Ishikawa (cell line): ENCODE results near the gene C10orf53.

Experiments
- CEBPB ChIP-seq: IDR thresholded peaks from 2 replicates; pipeline ENCODE4 v1.6.1; 2012
- CREB1 ChIP-seq: IDR thresholded peaks from 2 replicates; pipeline ENCODE4 v1.6.1; 2012; ENCODE audit warnings: low read depth
- EGR1 ChIP-seq: IDR thresholded peaks from 2 replicates; pipeline ENCODE4 v1.6.1; 2012
- EP300 ChIP-seq: IDR thresholded peaks from 2 replicates; pipeline ENCODE4 v1.6.1; 2012; ENCODE audit warnings: borderline replicate concordance
- FOXM1 ChIP-seq: IDR thresholded peaks from 2 replicates; pipeline ENCODE4 v1.6.1; 2012; ENCODE audit warnings: low read depth, borderline replicate concordance
- NFIC ChIP-seq: IDR thresholded peaks from 2 replicates; pipeline ENCODE4 v1.6.1; 2012
- RAD21 ChIP-seq: IDR thresholded peaks from 2 replicates; pipeline ENCODE4 v1.6.1; 2012; ENCODE audit warnings: low read depth
- TAF1 ChIP-seq: IDR thresholded peaks from 2 replicates; pipeline ENCODE4 v1.6.1; 2012; ENCODE audit warnings: low read depth, mild to moderate bottlenecking
- TCF12 ChIP-seq: IDR thresholded peaks from 2 replicates; pipeline ENCODE4 v1.6.1; 2012; ENCODE audit warnings: low read depth
- TEAD4 ChIP-seq: IDR thresholded peaks from 2 replicates; pipeline ENCODE4 v1.6.1; 2012
- YY1 ChIP-seq: IDR thresholded peaks from 2 replicates; pipeline ENCODE4 v1.6.1; 2012; ENCODE audit warnings: low read depth
- ZBTB7A ChIP-seq: IDR thresholded peaks from 2 replicates; pipeline ENCODE4 v1.6.1; 2012; ENCODE audit warnings: low read depth
- TF ChIP-seq, protein P1 (sequence below): IDR thresholded peaks from 2 replicates; pipeline ENCODE4 v1.6.1; 2012
- TF ChIP-seq, protein P2 (sequence below): IDR thresholded peaks from 2 replicates; pipeline ENCODE4 v1.6.1; 2012; ENCODE audit warnings: low read depth, mild to moderate bottlenecking
- TF ChIP-seq, protein P3 (sequence below): IDR thresholded peaks from 2 replicates; pipeline ENCODE4 v1.6.1; 2012

C10orf53 gene

DNA sequence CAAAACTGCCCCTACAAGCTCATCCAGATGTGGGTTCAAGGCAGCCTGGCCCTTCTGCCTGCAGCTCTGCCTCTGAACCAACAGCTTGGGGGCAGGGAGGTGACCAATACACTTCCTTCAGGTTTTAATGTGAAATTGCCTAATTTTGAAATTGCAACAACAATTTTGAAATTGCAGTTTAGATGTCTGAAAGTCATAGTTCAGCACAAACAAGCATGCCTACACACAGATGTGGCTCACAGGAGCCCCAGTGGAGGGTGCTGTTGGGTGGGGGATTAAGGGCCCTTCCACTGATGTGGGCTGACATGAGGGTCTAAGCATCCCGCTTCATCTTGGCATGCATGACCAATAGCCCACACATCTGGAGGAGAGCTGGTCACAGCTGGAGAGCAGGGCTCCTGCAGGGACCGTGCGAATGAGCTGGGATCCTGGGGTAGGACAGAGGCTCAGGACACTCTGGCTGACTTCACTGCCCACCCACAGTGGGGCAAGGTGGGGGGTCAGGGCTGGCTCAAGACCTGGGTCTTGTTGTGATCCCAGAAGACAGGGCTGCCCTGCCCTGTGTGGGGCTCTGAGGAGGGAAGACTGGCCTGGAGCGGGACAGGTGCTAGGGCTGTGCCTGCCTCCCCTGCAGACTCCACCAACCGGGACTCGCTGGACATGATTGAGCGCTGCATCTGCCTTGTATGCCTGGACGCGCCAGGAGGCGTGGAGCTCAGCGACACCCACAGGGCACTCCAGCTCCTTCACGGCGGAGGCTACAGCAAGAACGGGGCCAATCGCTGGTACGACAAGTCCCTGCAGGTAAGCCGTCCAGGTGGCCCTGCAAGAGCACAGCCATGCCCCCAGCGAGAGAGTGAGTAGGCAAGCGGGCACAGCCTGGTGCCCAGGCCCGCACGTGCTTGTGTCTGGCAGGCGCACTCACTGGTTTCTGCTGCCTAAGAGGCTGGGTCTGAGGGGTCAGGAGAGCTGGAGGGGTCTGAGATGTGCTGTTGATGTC lies 33.3 kb upstream of the C10orf53 start:
- no peak for TF ChIP-seq NFIC
- TF ChIP-seq, protein P1, sequence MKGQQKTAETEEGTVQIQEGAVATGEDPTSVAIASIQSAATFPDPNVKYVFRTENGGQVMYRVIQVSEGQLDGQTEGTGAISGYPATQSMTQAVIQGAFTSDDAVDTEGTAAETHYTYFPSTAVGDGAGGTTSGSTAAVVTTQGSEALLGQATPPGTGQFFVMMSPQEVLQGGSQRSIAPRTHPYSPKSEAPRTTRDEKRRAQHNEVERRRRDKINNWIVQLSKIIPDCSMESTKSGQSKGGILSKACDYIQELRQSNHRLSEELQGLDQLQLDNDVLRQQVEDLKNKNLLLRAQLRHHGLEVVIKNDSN, result no peak
- TF ChIP-seq TEAD4, result no peak

DNA sequence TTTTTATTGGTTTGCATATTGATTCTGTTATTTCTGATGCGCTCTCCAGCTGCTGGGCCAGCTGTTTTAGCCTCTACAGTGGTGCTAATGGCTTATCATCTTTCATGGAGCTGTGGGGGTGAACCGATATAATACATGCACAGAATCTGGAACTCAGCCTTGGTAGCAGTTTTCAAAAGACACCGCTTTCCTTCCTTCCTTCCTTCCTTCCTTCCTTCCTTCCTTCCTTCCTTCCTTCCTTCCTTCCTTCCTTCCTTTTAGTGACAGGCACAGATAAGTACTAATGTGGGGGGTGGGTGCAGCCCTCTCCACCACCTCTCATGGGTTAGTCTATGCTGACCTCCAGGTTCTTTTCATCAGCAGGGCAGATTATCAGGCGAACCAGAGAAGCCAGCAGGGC lies 31.9 kb upstream of the C10orf53 start:
- TF ChIP-seq ZBTB7A, result no peak
- no peak for TF ChIP-seq TCF12
- no peak for TF ChIP-seq CREB1
- TF ChIP-seq EGR1, result no peak
- no peak for TF ChIP-seq CEBPB
- TF ChIP-seq, protein P2, sequence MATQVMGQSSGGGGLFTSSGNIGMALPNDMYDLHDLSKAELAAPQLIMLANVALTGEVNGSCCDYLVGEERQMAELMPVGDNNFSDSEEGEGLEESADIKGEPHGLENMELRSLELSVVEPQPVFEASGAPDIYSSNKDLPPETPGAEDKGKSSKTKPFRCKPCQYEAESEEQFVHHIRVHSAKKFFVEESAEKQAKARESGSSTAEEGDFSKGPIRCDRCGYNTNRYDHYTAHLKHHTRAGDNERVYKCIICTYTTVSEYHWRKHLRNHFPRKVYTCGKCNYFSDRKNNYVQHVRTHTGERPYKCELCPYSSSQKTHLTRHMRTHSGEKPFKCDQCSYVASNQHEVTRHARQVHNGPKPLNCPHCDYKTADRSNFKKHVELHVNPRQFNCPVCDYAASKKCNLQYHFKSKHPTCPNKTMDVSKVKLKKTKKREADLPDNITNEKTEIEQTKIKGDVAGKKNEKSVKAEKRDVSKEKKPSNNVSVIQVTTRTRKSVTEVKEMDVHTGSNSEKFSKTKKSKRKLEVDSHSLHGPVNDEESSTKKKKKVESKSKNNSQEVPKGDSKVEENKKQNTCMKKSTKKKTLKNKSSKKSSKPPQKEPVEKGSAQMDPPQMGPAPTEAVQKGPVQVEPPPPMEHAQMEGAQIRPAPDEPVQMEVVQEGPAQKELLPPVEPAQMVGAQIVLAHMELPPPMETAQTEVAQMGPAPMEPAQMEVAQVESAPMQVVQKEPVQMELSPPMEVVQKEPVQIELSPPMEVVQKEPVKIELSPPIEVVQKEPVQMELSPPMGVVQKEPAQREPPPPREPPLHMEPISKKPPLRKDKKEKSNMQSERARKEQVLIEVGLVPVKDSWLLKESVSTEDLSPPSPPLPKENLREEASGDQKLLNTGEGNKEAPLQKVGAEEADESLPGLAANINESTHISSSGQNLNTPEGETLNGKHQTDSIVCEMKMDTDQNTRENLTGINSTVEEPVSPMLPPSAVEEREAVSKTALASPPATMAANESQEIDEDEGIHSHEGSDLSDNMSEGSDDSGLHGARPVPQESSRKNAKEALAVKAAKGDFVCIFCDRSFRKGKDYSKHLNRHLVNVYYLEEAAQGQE, result no peak
- TF ChIP-seq, protein P3, sequence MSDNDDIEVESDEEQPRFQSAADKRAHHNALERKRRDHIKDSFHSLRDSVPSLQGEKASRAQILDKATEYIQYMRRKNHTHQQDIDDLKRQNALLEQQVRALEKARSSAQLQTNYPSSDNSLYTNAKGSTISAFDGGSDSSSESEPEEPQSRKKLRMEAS, result no peak
- TF ChIP-seq YY1, result no peak
- no peak for TF ChIP-seq FOXM1
- no peak for TF ChIP-seq TEAD4
- TF ChIP-seq EP300, result no peak
- no peak for TF ChIP-seq TAF1
- TF ChIP-seq NFIC, result no peak
- TF ChIP-seq, protein P1, result no peak
- no peak for TF ChIP-seq RAD21

DNA sequence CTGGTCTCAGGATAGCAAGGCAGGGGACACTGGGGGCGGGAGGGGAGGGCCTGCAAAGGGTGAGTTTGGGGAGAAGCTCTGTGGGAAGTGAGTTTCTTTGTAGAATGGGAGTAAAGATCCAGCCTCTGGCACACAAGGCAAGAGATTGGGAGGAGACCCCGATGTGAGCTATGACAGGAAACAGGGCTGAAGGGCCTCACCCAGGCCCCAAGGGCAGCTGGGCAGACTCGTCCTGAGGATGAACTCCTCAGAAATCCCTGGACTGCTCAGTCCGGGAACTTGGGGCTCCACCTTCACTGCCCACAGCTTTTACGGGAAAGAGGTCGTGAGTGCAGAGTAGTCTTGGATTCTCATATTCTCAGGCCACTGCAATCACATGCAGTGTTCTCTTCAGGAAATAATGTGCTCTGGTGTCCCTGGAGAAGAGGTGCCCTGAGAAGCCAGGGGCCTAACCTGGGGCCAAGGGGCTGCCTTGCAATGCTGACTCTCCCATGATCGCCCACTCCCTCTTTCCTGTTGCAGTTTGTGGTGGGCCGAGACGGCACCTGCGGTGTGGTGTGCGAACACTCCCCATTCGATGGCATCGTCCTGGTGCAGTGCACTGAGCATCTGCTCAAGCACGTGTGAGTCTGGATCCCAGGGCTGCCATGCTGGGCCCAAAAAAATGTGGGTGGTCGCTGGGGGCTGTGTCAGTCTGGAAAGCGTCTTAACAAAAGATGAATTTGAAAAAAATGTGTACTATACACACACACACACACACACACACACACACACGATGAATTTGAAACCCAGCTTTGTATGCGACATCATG lies 31.3 kb upstream of the C10orf53 start:
- TF ChIP-seq CREB1 (no peak), EP300 (no peak)

DNA sequence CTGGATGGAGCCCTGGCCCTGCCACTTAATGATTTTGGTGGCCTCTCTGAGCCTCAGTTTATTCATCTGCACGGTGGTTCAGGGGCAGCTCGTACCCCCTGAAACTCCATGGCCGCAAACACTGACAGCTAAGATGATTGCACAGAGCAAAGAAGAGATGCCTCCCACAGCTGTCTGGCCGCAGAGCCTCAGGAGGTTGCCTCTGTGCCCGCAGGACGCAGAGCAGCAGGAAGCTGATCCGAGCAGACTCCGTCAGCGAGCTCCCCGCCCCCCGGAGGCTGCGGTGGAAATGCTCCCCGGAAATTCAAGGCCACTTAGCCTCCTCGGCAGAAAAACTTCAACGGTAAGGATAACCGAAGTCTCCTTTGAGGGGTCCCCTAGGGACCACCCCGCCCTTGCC lies 30.2 kb upstream of the C10orf53 start:
- TF ChIP-seq YY1 (no peak), NFIC (no peak), EP300 (no peak), CEBPB (no peak), ZBTB7A (no peak), EGR1 (no peak), FOXM1 (no peak), TAF1 (no peak), TEAD4 (no peak), RAD21 (no peak)
- TF ChIP-seq, protein P1, result no peak
- TF ChIP-seq, protein P3, result no peak

DNA sequence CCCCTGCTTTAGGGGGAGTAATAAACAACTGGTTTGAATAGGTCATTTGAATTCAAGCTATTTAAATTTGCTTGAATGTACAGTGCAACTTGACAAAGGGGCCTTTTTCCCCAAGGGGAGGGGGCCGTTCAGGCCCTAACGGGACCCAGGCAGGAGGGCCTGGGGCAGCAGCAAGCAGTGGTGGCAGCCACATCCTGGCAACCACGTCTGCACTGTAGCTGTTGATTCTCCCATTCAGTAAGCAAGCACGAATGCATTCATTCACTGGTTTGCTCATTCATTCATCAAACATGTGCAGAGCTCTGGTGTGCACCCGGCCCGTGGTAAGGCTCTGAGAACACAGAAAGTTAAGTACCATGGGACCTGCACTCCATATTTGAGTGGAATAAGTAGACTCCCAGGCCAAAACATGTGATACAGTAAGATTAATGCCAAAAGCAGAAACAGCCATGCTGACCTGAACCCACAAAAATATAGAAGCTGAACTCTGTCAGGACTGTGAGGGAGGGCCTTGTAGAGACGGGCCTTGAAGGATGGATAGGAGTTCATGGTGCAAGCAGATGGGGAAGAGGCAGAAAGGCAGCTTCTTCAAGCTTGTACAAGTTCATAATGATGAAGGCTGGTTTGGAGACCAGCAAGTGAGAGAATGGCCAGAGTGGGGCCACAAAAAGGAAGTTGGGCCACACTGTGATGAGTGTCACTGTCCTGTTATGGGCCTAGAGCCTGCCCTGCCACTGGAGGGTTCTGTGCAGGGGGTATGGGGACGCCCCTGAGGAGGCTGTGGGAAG lies 29.3 kb upstream of the C10orf53 start:
- TF ChIP-seq, protein P1, result no peak
- TF ChIP-seq NFIC (no peak), RAD21 (no peak), TEAD4 (no peak), ZBTB7A (no peak), EP300 (no peak), CREB1 (no peak), YY1 (no peak), FOXM1 (no peak), TAF1 (no peak), EGR1 (no peak), CEBPB (no peak), TCF12 (no peak)
- TF ChIP-seq, protein P3, result no peak
- TF ChIP-seq, protein P2, result no peak
